Endothelial cell of umbilical vein (primary cell): ENCODE results near the gene DGCR6.

Experiments
- EZH2 ChIP-seq: IDR thresholded peaks from 2 replicates; pipeline ENCODE4 v1.6.1; 2012; ENCODE audit warnings: borderline replicate concordance, low read depth, mild to moderate bottlenecking, moderate library complexity, low read length, inconsistent platforms; ENCODE audit not compliant: severe bottlenecking
- FOS ChIP-seq: IDR thresholded peaks from 2 replicates; pipeline ENCODE4 v1.6.1; 2011; ENCODE audit warnings: mild to moderate bottlenecking, low read length, moderate library complexity, borderline replicate concordance; ENCODE audit not compliant: insufficient read depth
- GATA2 ChIP-seq: IDR thresholded peaks from 2 replicates; pipeline ENCODE4 v1.7.0; 2011; ENCODE audit warnings: low read depth, mild to moderate bottlenecking, moderate library complexity, mixed read lengths, low read length; ENCODE audit not compliant: insufficient read length, insufficient read depth
- JUN ChIP-seq: IDR thresholded peaks from 2 replicates; pipeline ENCODE4 v1.6.1; 2011; ENCODE audit warnings: borderline replicate concordance, low read depth; ENCODE audit not compliant: insufficient read length, insufficient read depth
- MYC ChIP-seq: IDR thresholded peaks from one replicate; pipeline ENCODE4 v1.6.1; 2011; ENCODE audit warnings: mild to moderate bottlenecking, low read depth, low read length
- POLR2A ChIP-seq: IDR thresholded peaks from 2 replicates; pipeline ENCODE4 v1.6.1; 2012; ENCODE audit warnings: low read depth, mild to moderate bottlenecking, control low read depth, low read length
- POLR2AphosphoS5 ChIP-seq: IDR thresholded peaks from 2 replicates; pipeline ENCODE4 v1.6.1; 2012; ENCODE audit warnings: low read depth, mild to moderate bottlenecking, control low read depth, low read length, moderate library complexity; ENCODE audit not compliant: insufficient read depth
- TF ChIP-seq, protein P1 (sequence below), 2 donors: IDR thresholded peaks; 1 replicate in 1 of 2; 2 replicates in 1 of 2; pipeline ENCODE4 v1.5.1; 2011; ENCODE audit warnings: low read length in 2 of 2, mild to moderate bottlenecking in 2 of 2, moderate library complexity in 2 of 2, control low read depth in 1 of 2, inconsistent platforms in 1 of 2, low read depth in 1 of 2; ENCODE audit not compliant: insufficient read depth in 1 of 2; ENCODE audit errors: extremely low read depth in 1 of 2
- TF ChIP-seq, protein P2 (sequence below): IDR thresholded peaks from 2 replicates; pipeline ENCODE4 v1.6.1; 2011; ENCODE audit not compliant: insufficient read depth, insufficient read length

DNA sequence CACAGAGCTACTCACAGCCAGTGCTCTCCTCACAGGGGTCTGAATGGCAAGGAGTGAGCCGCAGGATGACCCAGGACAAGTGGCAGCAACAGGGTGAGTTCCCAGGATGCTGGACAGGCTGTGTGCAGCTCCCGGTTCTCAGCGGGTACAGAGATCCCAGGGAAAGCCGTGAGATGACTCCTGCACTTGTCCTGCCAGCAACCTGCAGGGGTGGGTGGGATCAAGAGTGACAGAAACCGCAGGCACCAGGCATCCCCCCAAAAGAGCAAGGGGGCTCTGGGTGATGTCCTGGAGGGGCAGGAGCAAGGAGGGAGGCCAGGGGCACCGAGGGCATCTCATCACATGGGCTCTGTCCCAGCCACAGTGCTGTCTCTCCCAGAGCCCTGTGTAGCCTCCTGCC lies 45.9 kb downstream of the DGCR6 start:
- TF ChIP-seq EZH2 (no peak), POLR2A (no peak), JUN (no peak), POLR2AphosphoS5 (no peak), GATA2 (no peak), FOS (no peak), MYC (no peak)
- TF ChIP-seq, protein P1, sequence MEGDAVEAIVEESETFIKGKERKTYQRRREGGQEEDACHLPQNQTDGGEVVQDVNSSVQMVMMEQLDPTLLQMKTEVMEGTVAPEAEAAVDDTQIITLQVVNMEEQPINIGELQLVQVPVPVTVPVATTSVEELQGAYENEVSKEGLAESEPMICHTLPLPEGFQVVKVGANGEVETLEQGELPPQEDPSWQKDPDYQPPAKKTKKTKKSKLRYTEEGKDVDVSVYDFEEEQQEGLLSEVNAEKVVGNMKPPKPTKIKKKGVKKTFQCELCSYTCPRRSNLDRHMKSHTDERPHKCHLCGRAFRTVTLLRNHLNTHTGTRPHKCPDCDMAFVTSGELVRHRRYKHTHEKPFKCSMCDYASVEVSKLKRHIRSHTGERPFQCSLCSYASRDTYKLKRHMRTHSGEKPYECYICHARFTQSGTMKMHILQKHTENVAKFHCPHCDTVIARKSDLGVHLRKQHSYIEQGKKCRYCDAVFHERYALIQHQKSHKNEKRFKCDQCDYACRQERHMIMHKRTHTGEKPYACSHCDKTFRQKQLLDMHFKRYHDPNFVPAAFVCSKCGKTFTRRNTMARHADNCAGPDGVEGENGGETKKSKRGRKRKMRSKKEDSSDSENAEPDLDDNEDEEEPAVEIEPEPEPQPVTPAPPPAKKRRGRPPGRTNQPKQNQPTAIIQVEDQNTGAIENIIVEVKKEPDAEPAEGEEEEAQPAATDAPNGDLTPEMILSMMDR (IDR thresholded peaks at IDR 0.05; ENCODE audit: extremely low read depth in 1 of 2, insufficient read depth in 1 of 2, low read depth in 1 of 2, low read length in 2 of 2): no peak
- TF ChIP-seq, protein P2, sequence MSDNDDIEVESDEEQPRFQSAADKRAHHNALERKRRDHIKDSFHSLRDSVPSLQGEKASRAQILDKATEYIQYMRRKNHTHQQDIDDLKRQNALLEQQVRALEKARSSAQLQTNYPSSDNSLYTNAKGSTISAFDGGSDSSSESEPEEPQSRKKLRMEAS: no peak
